Fibroblast of villous mesenchyme (primary cell): ENCODE results near the gene ATP13A4. TPM values are rescaled to one million over a fixed set of nuclear protein-coding genes. Genes with fewer than 3 reads are reported as not detected.
A peak's percentile ranks its signal among the peaks of the same experiment; 100 is the strongest.

Source experiments
- DNase-seq: peaks from one replicate; pipeline ENCODE4 v3.0.0-alpha.2; 2010; ENCODE audit warnings: low read depth
- H3K4me3 ChIP-seq: 2 replicates; pipeline ENCODE4 v1.5.1; 2011; ENCODE audit warnings: low read depth, mild to moderate bottlenecking, low read length
- CTCF ChIP-seq: IDR thresholded peaks from 2 replicates; pipeline ENCODE4 v1.5.1; 2012; ENCODE audit warnings: low read depth, mild to moderate bottlenecking, low read length; ENCODE audit not compliant: insufficient read depth
- total RNA-seq: library from RNA; depleted of rRNA; stranded (reverse); fragments of >200 nt; gene quantifications from 2 replicates; pipeline ENCODE4 v1.2.3, GENCODE V29; 2012

ATP13A4 gene
- total RNA-seq, result not detected in 2 replicates

- no peak for TF ChIP-seq CTCF
- H3K4me3 ChIP-seq, result no peak within 1 kb of the TSS
- DNase-seq, result no peak
These were observed at the start of gene ATP13A4 for GRCh38 chr3:193554811-193555210. Gene ATP13A4, minus strand, starts transcription at chr3:193554895. Its CDS starts 96 bp downstream, at chr3:193554799.

- TF ChIP-seq CTCF, result no peak
- H3K4me3 ChIP-seq, result no peak overlapping the region
- no peak for DNase-seq
These were observed 44.7 kb upstream of the ATP13A4 start for GRCh38 chr3:193599393-193599792.

GRCh38 chr3:193598202-193598601 lies 43.5 kb upstream of the ATP13A4 start:
- no peak for DNase-seq
- H3K4me3 ChIP-seq, result no peak overlapping the region
- no peak for TF ChIP-seq CTCF

- no peak for DNase-seq
These were observed 41.3 kb upstream of the ATP13A4 start for GRCh38 chr3:193595939-193596487.

GRCh38 chr3:193594946-193595689 lies 40.4 kb upstream of the ATP13A4 start:
- peak; percentile 18 for DNase-seq
- no peak overlapping the region for H3K4me3 ChIP-seq
- TF ChIP-seq CTCF, result no peak

More at GRCh38 chr3:193595939-193596487, 41.3 kb upstream of the ATP13A4 start:
- no peak overlapping the region for H3K4me3 ChIP-seq
- TF ChIP-seq CTCF, result no peak

GRCh38 chr3:193593668-193594030 lies 39.0 kb upstream of the ATP13A4 start:
- DNase-seq, result peak; percentile 61
- H3K4me3 ChIP-seq, result peak overlapping the region; percentile 94
- no peak for TF ChIP-seq CTCF
